Left lung (tissue), 10 donors: ENCODE results near the gene HIVEP1. TPM values are rescaled to one million over a fixed set of nuclear protein-coding genes. Genes with fewer than 3 reads are reported as not detected.

Experiments
- ATAC-seq: fragments of 200-7000 bp; cut with Tn5 transposase; one replicate; pipeline ENCODE4 v1.9.1; 2020; ENCODE audit warnings: moderate library complexity
- DNase-seq, 4 donors: peaks; one replicate each; pipeline ENCODE4 v3.0.0-alpha.2; 2013 to 2020
- H3K27ac ChIP-seq, 2 donors: fragments of 200-600 bp; sonication (generic) in 1 of 2; one replicate each; pipeline versions ENCODE4 v1.5.0 to v1.8.0; 2020 to 2021
- H3K27me3 ChIP-seq, 2 donors: fragments of 200-600 bp; sonication (generic) in 1 of 2; one replicate each; pipeline versions ENCODE4 v1.5.0 to v1.8.0; 2020 to 2021
- H3K36me3 ChIP-seq, 2 donors: fragments of 200-600 bp; sonication (generic) in 1 of 2; one replicate each; pipeline versions ENCODE4 v1.5.0 to v1.8.0; 2020 to 2021
- H3K4me1 ChIP-seq, 2 donors: fragments of 200-600 bp; one replicate each; pipeline ENCODE4 v1.8.0; 2021
- H3K4me3 ChIP-seq, 2 donors: fragments of 200-600 bp; sonication (generic) in 1 of 2; one replicate each; pipeline versions ENCODE4 v1.5.0 to v1.8.0; 2020 to 2021; ENCODE audit warnings: mild to moderate bottlenecking in 1 of 2
- H3K9me3 ChIP-seq, 2 donors: fragments of 200-600 bp; sonication (generic) in 1 of 2; one replicate each; pipeline versions ENCODE4 v1.5.0 to v1.8.0; 2020 to 2021
- CTCF ChIP-seq, 2 donors: fragments of 200-600 bp; sonication (generic) in 1 of 2; IDR thresholded peaks; one replicate each; pipeline versions ENCODE4 v1.5.0 to v1.8.0; 2021; ENCODE audit warnings: antibody characterized with exemption in 2 of 2
- intact Hi-C, 2 donors: fragments of 100-400 bp; cut with DNase I; formaldehyde crosslinking; loops; one replicate each; pipeline versions ENCODE4 v1.11.2 to v1.14.2; 2022
- polyA plus RNA-seq, 6 donors: library from polyadenylated mRNA; unstranded; fragments of 120-200 nt; gene quantifications; one replicate each; pipeline ENCODE4 v1.2.1, GENCODE V29; 2013; ENCODE audit not compliant: insufficient read length in 6 of 6
- total RNA-seq, 2 donors: library from RNA; stranded (reverse); fragmentation: NEBNext Ultra II Directional; extraction: Animal tissue kit (Norgen Biotek cat#: 25700); gene quantifications; one replicate each; pipeline ENCODE4 v1.2.1, GENCODE V29; 2021
- donor health status: DM: no; HTN: yes; CAD: no.
- donor health status: DM: no; HTN: no; CAD: no.

The HIVEP1 gene
- total and polyA plus RNA-seq, 8 donors: 24.1 to 35.9 (median 29.0) TPM

- H3K9me3 ChIP-seq: no peaks in the 10 kb centered on the region
- ATAC-seq (no peak), DNase-seq (no peak)
- TF ChIP-seq CTCF (IDR thresholded peaks at IDR 0.05): no peak
- H3K4me3 ChIP-seq: no peak overlapping the region
- H3K4me1 ChIP-seq: no peaks in the 10 kb centered on the region
- H3K27me3 ChIP-seq: no peaks in the 10 kb centered on the region
- H3K27ac ChIP-seq: no peak overlapping the region
- peaks cover 0 to under 1% of the 10 kb centered on the region in 2 donors for H3K36me3 ChIP-seq
- intact Hi-C loops: no loop called here
Observed at GRCh38 chr6:12169377-12169776, 157.3 kb downstream of the HIVEP1 start.

DNA sequence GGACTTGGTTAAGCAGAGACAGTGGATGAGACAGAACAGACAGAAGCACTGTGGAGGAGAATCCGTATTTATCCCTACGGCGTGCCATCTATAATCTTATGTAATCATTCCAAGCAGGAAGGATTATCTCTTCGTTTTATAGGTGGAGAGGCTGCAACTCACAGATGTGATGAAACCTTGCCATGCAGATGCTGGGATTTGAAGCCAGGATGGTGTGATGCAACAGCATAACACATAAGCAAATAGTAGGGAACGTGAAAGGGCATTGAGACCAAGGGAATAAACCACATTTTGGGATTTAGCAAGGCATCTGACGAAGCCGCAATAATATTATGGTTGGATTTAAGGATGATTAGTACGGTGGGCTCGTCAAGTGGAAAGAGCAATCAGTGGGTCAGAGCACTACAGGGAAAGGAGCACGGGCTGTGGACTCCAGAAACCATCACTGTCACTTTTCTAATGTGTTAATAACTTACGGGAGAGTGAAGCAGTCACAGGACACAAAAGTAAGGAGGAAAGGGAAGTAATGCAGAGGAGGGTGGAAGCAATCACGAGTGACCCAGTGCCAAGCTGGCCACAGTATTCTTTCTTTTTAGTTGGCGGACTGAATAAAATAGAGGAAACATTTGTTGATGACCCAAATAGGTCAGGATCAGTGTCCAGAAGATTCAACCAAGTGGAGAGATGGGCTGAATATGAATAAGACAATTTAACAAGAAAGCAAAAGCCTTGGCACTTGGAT is 158.4 kb downstream of the HIVEP1 start:
- no peak for DNase-seq
- H3K4me3 ChIP-seq: no peak overlapping the region
- H3K27ac ChIP-seq: no peak overlapping the region
- H3K9me3 ChIP-seq: no peaks in the 10 kb centered on the region
- no peak for TF ChIP-seq CTCF (IDR thresholded peaks at IDR 0.05)
- no peaks in the 10 kb centered on the region for H3K4me1 ChIP-seq
- no peak for ATAC-seq
- H3K36me3 ChIP-seq: no peaks in the 10 kb centered on the region
- intact Hi-C loops: no loop called here
- H3K27me3 ChIP-seq: no peaks in the 10 kb centered on the region

DNA sequence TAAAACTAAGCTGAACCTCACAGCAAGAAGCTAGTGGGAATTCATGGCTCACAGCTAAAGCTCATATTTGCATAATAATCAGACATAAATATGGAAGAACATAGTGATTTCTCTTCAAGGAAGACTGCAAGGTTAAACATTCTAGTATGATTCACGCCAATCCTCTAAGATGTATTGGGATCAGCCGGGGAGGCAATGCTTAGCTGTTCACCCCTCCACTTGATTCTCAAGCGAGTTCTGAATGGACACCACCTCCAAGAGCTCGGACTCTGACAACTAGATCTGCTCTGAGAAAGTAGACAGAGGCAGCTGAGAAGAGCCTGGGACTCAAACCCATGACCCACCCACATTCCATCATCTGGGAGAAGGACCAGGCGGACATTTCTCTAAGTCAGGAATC is 159.6 kb downstream of the HIVEP1 start:
- H3K27ac ChIP-seq: no peak overlapping the region
- no peaks in the 10 kb centered on the region for H3K36me3 ChIP-seq
- ATAC-seq (no peak), DNase-seq (no peak)
- no peak for TF ChIP-seq CTCF (IDR thresholded peaks at IDR 0.05)
- intact Hi-C loops: no loop called here
- no peaks in the 10 kb centered on the region for H3K9me3 ChIP-seq
- H3K4me1 ChIP-seq: no peaks in the 10 kb centered on the region
- no peaks in the 10 kb centered on the region for H3K27me3 ChIP-seq
- H3K4me3 ChIP-seq: no peak overlapping the region

- intact Hi-C loops: no loop called here
- no peak for DNase-seq
- TF ChIP-seq CTCF (IDR thresholded peaks at IDR 0.05): no peak
- no peak overlapping the region for H3K4me3 ChIP-seq
- no peak overlapping the region for H3K27ac ChIP-seq
- no peaks in the 10 kb centered on the region for H3K27me3 ChIP-seq
- ATAC-seq: no peak
- no peaks in the 10 kb centered on the region for H3K36me3 ChIP-seq
- no peaks in the 10 kb centered on the region for H3K4me1 ChIP-seq
- H3K9me3 ChIP-seq: no peaks in the 10 kb centered on the region
Observed at GRCh38 chr6:12172572-12172971, 160.5 kb downstream of the HIVEP1 start.

GRCh38 chr6:12173181-12173580 is 161.1 kb downstream of the HIVEP1 start:
- H3K27ac ChIP-seq: no peak overlapping the region
- no peak for TF ChIP-seq CTCF (IDR thresholded peaks at IDR 0.05)
- H3K4me3 ChIP-seq: no peak overlapping the region
- no peaks in the 10 kb centered on the region for H3K4me1 ChIP-seq
- no peak for ATAC-seq
- H3K9me3 ChIP-seq: no peaks in the 10 kb centered on the region
- H3K36me3 ChIP-seq: no peaks in the 10 kb centered on the region
- no peak for DNase-seq
- intact Hi-C loops: no loop called here
- H3K27me3 ChIP-seq: no peaks in the 10 kb centered on the region
